IgD-negative memory B cell (primary cell): Measurements from ENCODE around the gene MT1B. TPM values are rescaled to one million over a fixed set of nuclear protein-coding genes. Genes with fewer than 3 reads are reported as not detected.

ENCODE experiments used
- H3K27ac Mint-ChIP-seq, 3 donors: one replicate each; pipeline ENCODE4 v1.8.0; 2020 to 2022; ENCODE audit warnings: mild to moderate bottlenecking in 3 of 3, mixed read lengths in 3 of 3, moderate library complexity in 1 of 3
- H3K27me3 Mint-ChIP-seq: one replicate; pipeline ENCODE4 v1.8.0; 2021; ENCODE audit warnings: mixed read lengths
- H3K36me3 Mint-ChIP-seq: one replicate; pipeline ENCODE4 v1.8.0; 2020; ENCODE audit warnings: mild to moderate bottlenecking, mixed read lengths
- H3K4me1 Mint-ChIP-seq, 3 donors: one replicate each; pipeline ENCODE4 v1.8.0; 2020 to 2022; ENCODE audit warnings: mixed read lengths in 3 of 3, mild to moderate bottlenecking in 1 of 3
- H3K4me3 Mint-ChIP-seq, 4 donors: one replicate each; pipeline ENCODE4 v1.8.0; 2020 to 2022; ENCODE audit warnings: mild to moderate bottlenecking in 4 of 4, mixed read lengths in 4 of 4, moderate library complexity in 3 of 4
- H3K9me3 Mint-ChIP-seq, 3 donors: one replicate each; pipeline ENCODE4 v1.8.0; 2020 to 2021; ENCODE audit warnings: mixed read lengths in 3 of 3, mild to moderate bottlenecking in 1 of 3
- polyA plus RNA-seq: library from polyadenylated mRNA; unstranded; fragments of 300-500 nt; fragmentation: Illumina TruSeq; gene quantifications from one replicate; pipeline ENCODE4 v1.2.3, GENCODE V29; 2021

Gene MT1B
- polyA plus RNA-seq, 1 donor from 2014 or later: not detected

DNA sequence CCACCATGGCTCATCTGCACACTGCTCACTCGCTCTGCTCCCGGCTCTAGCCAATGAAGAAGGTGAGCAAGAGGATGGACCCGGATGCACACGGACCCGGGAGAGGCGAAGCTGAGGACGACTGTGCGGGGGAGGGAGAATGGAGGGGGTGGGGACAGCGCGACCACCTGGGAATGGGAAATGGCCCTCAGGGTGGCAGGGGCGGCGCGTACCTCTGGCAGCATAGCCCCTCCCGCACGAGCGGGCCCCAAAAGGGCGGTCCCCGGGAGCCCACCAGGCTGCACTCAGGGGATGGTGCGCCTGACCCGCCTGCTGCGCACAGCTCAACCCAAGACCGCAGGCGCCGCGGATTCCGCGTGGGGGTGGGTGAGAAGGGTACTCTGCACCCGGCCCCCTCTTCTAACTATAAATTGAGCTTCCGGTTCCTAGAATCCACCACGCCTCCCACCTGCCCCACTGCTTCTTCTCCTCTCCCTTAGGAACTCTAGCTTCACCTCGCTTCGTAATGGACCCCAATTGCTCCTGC, 24.1 kb downstream of the MT1B start:
- Mint-ChIP-seq H3K9me3 (peaks cover 0 to 2% (median 0%) of the 10 kb centered on the region in 3 donors), H3K27me3 (peaks cover 25% of the 10 kb centered on the region), H3K27ac (no peak overlapping the region), H3K4me1 (peaks cover 3 to 7% (median 4%) of the 10 kb centered on the region in 3 donors), H3K36me3 (no peaks in the 10 kb centered on the region), H3K4me3 (peak overlapping the region in 3 of 4 donors; percentile 6 to 86 (median 70))

DNA sequence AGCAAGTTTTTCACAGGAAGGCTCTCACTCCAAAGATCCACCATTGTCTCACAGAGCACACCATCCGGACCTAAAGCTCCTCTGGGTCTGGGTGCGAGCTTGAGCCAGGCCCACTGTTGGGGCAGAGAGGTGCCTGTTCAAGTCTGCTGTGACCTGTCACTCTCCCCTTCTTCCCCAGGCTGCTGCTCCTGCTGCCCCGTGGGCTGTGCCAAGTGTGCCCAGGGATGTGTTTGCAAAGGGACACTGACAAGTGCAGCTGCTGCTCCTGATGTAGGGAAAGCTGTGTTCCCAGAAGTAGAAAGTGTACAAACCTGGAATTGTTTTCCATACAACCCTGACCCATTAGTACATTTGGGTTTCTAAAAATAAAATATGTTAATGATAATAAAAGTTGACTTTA, 25.8 kb downstream of the MT1B start:
- Mint-ChIP-seq H3K36me3 (no peaks in the 10 kb centered on the region), H3K4me3 (no peak overlapping the region), H3K4me1 (peaks cover 3 to 13% (median 10%) of the 10 kb centered on the region in 3 donors), H3K27me3 (peaks cover 23% of the 10 kb centered on the region), H3K27ac (no peak overlapping the region), H3K9me3 (peaks cover 0 to 2% (median 0%) of the 10 kb centered on the region in 3 donors)

DNA sequence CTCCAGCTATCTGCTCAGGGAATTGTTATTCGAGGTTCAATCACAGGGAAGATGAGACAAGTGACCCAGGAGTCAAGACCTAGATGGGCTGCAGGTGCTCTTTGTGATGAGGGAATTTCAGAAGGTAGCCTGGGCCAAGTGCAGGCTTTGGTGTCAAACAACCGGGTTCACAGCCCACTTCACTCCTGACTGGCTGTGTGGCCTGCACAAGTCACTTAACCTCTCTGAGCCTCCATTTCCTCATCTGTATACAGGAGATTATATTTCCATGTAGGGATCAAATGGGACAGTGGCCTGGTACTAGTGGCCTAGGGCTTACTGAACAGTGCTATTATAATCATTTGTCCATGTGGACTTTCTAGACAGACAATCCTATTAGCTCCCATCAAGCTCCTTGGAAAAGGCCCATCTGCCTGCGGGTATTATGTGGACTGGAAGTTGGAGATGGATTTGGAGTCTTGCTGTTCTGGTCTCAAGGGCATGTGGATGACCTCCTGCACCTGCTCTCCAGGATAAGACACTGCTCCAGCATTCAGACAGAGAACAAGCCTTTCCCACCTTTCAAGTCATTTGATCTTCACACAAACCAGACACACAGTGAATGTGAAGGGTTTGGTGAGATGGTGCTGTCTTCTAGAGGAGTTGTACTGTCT, 27.5 kb downstream of the MT1B start:
- H3K27me3 Mint-ChIP-seq: peaks cover 15% of the 10 kb centered on the region
- no peaks in the 10 kb centered on the region for H3K36me3 Mint-ChIP-seq
- H3K27ac Mint-ChIP-seq: no peak overlapping the region
- H3K4me3 Mint-ChIP-seq: no peak overlapping the region
- H3K4me1 Mint-ChIP-seq: peaks cover under 1 to 13% (median 12%) of the 10 kb centered on the region in 3 donors
- peaks cover 0 to under 1% (median 0%) of the 10 kb centered on the region in 3 donors for H3K9me3 Mint-ChIP-seq

DNA sequence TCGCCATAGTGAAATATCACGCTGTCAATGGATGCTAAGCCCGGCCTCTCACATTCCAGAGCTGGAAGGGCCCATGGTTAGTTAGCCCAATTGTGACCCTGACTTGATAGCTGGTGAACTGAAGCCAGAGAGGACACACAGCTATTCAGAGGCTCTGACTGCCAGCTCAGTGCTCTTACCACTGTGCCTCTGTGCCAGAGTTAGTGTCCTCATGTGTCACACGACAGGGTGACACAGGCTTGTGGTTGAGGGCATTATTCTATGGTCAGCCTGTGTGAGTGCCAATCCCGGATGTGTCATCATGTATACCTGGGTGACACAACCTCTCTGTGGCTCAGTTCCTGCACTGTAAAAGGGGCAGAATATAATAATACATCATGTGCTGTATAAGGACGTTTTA, 28.1 kb downstream of the MT1B start:
- Mint-ChIP-seq H3K4me1 (peaks cover 0 to 13% (median 13%) of the 10 kb centered on the region in 3 donors), H3K9me3 (no peaks in the 10 kb centered on the region), H3K36me3 (no peaks in the 10 kb centered on the region), H3K27ac (no peak overlapping the region), H3K4me3 (peak overlapping the region in 1 of 4 donors; percentile 83), H3K27me3 (peaks cover 11% of the 10 kb centered on the region)

DNA sequence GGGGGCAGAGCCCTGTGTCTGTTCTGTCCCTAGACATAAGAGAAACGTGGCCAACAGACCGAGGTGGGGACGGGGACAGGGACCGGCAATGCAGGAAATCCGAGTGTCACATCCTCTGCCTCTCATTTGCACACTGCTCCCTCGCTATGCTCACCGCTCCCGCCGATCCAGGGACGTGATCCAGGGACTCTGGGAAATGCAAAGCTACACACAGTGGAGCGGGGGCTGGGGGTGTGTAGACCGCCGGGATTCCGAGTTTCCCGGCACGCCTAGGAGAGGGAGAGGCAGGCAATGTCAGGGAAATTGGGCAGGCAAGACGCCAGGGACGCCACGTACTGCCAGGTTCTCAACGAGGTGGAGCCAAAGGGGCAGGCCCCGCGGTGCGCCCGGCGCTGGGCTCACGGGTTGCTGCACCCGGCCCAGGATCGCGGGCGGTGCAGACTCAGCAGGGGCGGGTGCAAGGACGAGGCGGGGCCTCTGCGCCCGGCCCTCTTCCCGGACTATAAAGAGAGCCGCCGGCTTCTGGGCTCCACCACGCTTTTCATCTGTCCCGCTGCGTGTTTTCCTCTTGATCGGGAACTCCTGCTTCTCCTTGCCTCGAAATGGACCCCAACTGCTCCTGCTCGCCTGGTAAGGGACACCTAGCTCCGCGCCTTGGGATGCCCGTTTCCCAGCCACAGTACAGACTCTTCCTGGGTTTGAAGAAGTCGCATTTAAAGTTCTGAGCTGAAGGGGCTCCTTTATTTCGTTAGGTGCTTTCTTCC, 30.4 kb downstream of the MT1B start, which contains the start of gene MT1X:
TSS of gene MT1X (plus strand) at position 532 of the 764 bp plus-strand sequence. CDS start at position 603, 71 bp downstream.
- Mint-ChIP-seq H3K4me1 (peaks cover 0 to 10% (median 6%) of the 10 kb centered on the region in 3 donors), H3K27ac (peak within 1 kb of the TSS in 2 of 3 donors; percentile 10 to 59), H3K36me3 (no peaks in the 10 kb centered on the region), H3K4me3 (peak within 1 kb of the TSS; percentile 83 to 95 (median 89)), H3K9me3 (peaks cover 1 to 7% (median 3%) of the 10 kb centered on the region in 3 donors), H3K27me3 (peaks cover 5% of the 10 kb centered on the region)

DNA sequence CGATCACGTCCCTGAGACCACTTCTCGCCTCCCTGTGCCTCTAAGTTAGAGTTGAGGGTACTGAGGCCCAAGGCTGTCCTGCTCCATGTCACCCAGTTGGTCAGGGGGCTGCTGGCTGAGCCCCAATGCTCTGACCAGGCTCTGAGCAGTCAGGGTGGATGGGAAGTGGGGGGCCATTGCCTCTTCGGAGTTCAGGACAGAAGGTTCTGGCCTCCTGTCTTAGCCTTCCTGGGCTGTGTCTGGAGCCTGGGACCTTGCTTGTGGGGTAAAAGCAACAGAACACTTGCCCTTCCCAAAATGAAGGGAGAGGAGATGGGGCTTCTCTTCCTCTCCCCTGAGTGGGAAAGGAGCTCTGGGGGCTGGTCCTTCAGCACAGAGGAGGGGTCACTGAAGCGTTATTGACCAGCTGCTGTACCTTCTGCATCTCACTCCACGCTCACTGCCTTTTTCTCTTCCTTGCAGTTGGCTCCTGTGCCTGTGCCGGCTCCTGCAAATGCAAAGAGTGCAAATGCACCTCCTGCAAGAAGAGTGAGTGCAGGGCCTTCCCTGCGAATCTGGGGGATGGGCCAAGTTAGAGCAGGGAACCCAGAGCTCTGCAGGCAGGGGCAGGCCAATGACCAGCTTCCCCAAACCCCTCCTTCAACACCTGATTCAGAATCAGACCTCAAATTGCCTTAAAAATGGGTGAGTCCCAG, 31.2 kb downstream of the MT1B start:
- Mint-ChIP-seq H3K4me1 (peaks cover 0 to 10% (median 6%) of the 10 kb centered on the region in 3 donors), H3K27ac (peak overlapping the region in 1 of 3 donors; percentile 10), H3K27me3 (peaks cover 8% of the 10 kb centered on the region), H3K4me3 (peak overlapping the region; percentile 83 to 95 (median 89)), H3K36me3 (no peaks in the 10 kb centered on the region), H3K9me3 (peaks cover 1 to 7% (median 3%) of the 10 kb centered on the region in 3 donors)

DNA sequence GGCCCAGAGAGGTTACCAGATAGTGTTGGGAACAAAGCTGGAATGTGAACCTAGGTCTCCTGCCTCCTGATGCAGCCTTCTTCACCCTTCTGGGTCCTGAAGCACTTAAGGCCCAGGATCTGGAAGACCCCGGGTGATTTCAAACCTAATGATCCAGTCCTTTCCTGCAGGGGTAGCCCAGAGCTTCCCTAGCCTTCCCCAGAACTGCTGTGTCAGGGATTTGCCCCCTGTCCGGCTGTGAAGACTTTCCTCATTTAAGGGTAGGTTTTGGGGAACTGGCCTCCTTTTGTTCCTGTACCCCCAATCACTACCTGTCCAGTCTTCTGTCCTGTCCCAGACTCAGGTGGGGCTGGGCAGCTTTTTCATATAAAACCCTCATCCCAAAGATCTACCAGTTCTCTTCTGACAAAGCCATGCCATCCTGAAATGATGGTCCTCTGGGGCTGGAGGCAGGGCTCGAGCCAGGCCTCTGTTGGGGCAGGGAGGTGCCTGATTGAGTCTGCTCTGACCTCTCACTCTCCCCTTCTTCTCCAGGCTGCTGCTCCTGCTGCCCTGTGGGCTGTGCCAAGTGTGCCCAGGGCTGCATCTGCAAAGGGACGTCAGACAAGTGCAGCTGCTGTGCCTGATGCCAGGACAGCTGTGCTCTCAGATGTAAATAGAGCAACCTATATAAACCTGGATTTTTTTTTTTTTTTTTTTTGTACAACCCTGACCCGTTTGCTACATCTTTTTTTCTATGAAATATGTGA, 31.9 kb downstream of the MT1B start:
- H3K36me3 Mint-ChIP-seq: no peaks in the 10 kb centered on the region
- peak overlapping the region in 1 of 4 donors; percentile 83 for H3K4me3 Mint-ChIP-seq
- H3K27me3 Mint-ChIP-seq: peaks cover 8% of the 10 kb centered on the region
- no peak overlapping the region for H3K27ac Mint-ChIP-seq
- H3K9me3 Mint-ChIP-seq: peaks cover 1 to 7% (median 6%) of the 10 kb centered on the region in 3 donors
- H3K4me1 Mint-ChIP-seq: peaks cover 0 to 10% (median 6%) of the 10 kb centered on the region in 3 donors

DNA sequence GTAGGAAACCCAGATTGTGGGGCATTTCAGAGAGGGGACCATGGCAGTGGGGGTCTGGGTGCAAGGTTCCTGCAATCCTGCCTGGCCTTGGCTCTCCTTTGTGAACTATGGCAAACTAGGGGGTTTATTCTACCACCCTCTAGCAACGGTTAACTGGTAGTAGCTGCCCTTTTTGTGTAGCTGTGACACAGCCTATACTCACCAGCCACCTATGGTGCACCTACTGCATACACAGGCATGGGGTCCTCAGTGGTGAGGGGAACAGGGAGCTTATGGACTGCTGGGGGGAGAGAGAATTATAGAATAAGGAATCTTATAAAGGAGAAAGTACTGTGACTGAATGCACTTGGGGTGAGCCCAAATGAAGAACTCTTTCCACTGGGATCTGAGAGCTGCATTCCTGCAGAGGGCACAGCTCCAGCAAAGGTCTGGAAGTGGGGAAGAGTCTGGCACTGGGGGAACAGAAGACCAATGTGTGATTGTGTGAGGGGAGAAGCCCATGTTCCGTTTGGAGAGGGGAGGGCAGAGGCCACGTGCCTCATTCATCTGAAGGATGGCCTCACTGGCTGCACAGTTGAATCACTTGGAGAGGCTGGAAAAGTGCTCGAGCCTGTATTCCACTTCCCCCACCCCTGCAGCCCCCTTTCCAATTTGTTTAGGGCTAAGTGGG, 32.7 kb downstream of the MT1B start:
- Mint-ChIP-seq H3K4me1 (peaks cover 0 to 10% (median 6%) of the 10 kb centered on the region in 3 donors), H3K36me3 (no peaks in the 10 kb centered on the region), H3K9me3 (peaks cover 1 to 7% (median 6%) of the 10 kb centered on the region in 3 donors), H3K27me3 (peaks cover 12% of the 10 kb centered on the region), H3K27ac (no peak overlapping the region), H3K4me3 (no peak overlapping the region)

DNA sequence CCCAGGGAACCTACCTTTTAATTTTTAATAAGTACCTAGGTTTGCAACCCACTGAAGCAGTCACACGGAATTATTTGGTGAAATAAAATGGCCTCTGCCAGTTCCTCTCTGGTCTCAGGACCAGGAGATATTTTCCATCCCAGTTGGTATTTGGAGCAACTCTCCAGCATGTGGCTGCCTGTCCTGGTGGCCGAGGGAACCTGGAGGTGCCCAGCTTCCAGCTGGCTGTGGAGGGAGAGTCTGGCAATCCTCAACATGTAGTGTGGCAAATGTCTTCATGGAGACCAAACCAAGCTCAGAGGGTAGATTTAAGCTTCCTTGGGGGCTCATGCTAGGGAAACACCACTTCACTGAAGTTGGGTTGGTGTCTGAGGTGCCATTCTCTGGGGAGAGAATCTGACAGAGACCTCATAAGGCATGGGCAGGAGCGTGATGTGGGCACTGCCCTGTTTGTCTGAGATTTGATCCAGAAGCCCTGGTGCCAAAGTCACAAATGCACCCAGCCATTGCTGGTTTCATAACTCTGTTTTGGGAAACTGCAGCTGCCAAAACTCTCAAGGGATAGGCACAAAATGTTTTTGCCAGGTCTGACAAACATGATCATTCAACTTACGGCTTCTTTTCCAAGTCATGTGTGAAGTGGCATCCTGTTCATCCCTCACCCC, 33.4 kb downstream of the MT1B start:
- Mint-ChIP-seq H3K4me1 (peaks cover 0 to 10% (median 6%) of the 10 kb centered on the region in 3 donors), H3K9me3 (peaks cover 1 to 7% (median 6%) of the 10 kb centered on the region in 3 donors), H3K27me3 (peaks cover 14% of the 10 kb centered on the region), H3K36me3 (no peaks in the 10 kb centered on the region), H3K4me3 (no peak overlapping the region), H3K27ac (no peak overlapping the region)

DNA sequence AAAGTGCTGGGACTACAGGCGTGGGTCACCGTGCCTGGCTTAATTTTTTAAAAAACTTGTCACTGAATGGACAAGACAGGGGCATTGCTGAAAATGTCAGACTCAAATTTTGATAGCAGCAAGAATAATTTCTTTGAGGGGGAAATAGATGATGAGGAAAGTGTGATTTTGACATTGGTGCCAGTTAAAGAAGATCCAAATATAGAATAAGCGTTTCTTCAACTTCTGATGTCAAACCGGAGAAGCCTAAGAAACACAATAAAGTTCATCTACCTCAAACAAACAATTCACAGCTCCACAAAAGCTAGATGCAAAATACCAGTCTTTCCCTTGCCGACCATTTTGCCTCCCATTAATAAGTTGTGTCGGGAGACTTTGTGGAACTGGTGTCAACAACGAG, 35.1 kb downstream of the MT1B start:
- Mint-ChIP-seq H3K27me3 (peaks cover 19% of the 10 kb centered on the region), H3K36me3 (no peaks in the 10 kb centered on the region), H3K27ac (no peak overlapping the region), H3K4me1 (peaks cover 0 to 6% (median 5%) of the 10 kb centered on the region in 3 donors), H3K4me3 (no peak overlapping the region), H3K9me3 (peaks cover 1 to 8% (median 7%) of the 10 kb centered on the region in 3 donors)

DNA sequence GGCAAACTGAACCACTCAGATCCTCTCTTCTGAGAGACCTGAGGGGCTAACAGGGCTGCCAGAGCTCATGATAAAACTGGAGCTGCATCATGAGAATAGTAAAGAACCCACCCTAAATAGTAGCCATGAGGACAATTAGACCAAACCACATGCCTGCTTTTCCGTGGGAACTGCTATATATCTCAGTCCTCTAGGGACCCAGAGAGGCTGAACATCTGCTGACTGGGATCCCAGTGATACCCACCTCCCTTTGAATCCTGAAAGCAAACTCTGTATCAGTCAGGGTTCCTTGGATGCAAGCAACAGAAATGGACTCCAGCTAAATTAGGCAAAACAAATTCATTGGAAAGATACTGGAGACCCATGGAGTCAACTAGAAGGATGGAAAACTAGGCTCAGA, 37.1 kb downstream of the MT1B start:
- Mint-ChIP-seq H3K4me3 (peak overlapping the region in 1 of 4 donors; percentile 57), H3K27me3 (peaks cover 18% of the 10 kb centered on the region), H3K9me3 (peaks cover 1 to 8% (median 7%) of the 10 kb centered on the region in 3 donors), H3K36me3 (no peaks in the 10 kb centered on the region), H3K27ac (no peak overlapping the region), H3K4me1 (peaks cover 0 to 3% (median 0%) of the 10 kb centered on the region in 3 donors)

DNA sequence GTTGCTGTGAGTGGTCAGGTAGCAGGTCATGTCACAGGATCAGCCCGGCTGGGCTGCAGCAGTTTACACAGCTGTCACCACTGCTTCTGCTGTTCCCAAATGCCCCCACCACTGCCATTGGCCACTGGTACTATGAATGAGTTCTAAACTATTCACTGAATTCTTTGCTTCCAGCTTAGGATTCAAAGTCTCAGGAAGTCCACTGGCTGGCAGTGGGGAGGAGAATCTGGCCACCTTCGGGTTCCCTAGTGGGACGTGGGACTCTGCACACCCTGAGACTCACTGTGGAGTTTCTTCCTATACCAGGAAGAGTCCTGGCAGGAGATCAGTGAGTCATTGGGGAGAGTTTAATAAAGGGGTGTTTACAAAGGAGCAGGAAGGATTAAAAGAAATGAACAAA, 37.5 kb downstream of the MT1B start:
- Mint-ChIP-seq H3K4me3 (no peak overlapping the region), H3K36me3 (no peaks in the 10 kb centered on the region), H3K27ac (no peak overlapping the region), H3K27me3 (peaks cover 16% of the 10 kb centered on the region), H3K9me3 (peaks cover 1 to 8% (median 7%) of the 10 kb centered on the region in 3 donors), H3K4me1 (peaks cover 0 to 2% (median 0%) of the 10 kb centered on the region in 3 donors)

DNA sequence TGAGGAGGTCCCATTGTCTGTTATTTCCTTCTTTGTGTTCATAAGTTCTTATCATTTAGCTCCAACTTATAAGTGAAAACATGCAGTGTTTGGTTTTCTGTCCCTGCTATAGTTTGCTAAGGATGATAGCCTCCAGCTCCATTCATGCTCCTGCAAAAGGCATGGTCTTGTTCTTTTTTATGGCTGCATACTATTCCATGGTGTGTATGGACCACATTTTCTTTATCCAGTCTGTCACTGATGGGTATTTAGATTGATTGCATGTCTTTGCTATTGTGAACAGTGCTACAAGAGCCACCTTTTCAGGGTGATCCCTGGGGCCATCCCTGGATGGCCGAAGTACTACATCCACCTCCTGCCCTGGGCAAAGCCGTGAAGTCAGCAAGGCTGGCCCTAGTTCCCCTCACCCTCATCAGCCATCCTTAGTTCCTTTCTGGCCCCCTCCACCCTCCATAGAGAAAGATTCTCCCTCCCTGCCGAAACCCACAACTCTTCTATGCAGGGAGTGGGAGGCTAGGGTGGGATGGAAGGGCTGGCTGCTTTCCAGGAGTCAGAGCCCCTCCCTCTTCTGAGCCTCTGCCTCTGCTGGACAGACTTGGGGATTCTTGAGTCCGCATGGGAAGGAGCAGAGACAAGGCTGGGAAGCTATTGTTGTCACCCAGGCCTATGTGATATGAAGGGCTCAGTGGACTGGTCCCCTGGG, 38.9 kb downstream of the MT1B start:
- H3K36me3 Mint-ChIP-seq: no peaks in the 10 kb centered on the region
- peaks cover 16% of the 10 kb centered on the region for H3K27me3 Mint-ChIP-seq
- H3K4me1 Mint-ChIP-seq: no peaks in the 10 kb centered on the region
- peaks cover 1 to 8% (median 7%) of the 10 kb centered on the region in 3 donors for H3K9me3 Mint-ChIP-seq
- H3K4me3 Mint-ChIP-seq: no peak overlapping the region
- H3K27ac Mint-ChIP-seq: no peak overlapping the region
